HepG2 (cell line): ENCODE measurements around the gene SCAMP3. TPM values are rescaled to one million over a fixed set of nuclear protein-coding genes. Genes with fewer than 3 reads are reported as not detected.

Experiments
- SIX4 ChIP-seq: sonication (generic); formaldehyde crosslinking; IDR thresholded peaks from 2 replicates; pipeline ENCODE4 v1.4.0; 2020; ENCODE audit warnings: missing genetic modification reagents
- ZNF260 ChIP-seq: sonication (generic); formaldehyde crosslinking; IDR thresholded peaks from 2 replicates; pipeline ENCODE4 v1.4.0; 2020; ENCODE audit warnings: missing genetic modification reagents, low read depth, mild to moderate bottlenecking, borderline replicate concordance
- ZNF326 ChIP-seq: sonication (generic); formaldehyde crosslinking; IDR thresholded peaks from 2 replicates; pipeline ENCODE4 v1.4.0; 2020; ENCODE audit warnings: missing genetic modification reagents, borderline replicate concordance
- ZNF468 ChIP-seq: sonication (generic); formaldehyde crosslinking; IDR thresholded peaks from 2 replicates; pipeline ENCODE4 v1.8.0; 2022; ENCODE audit warnings: mild to moderate bottlenecking, moderate library complexity, missing genetic modification reagents
- ZNF737 ChIP-seq: sonication (generic); formaldehyde crosslinking; IDR thresholded peaks from 2 replicates; pipeline ENCODE4 v1.5.0; 2020; ENCODE audit warnings: missing genetic modification reagents, mild to moderate bottlenecking, borderline replicate concordance
- ZNF782 ChIP-seq: sonication (generic); formaldehyde crosslinking; IDR thresholded peaks from 2 replicates; pipeline ENCODE4 v1.4.0; 2020; ENCODE audit warnings: missing genetic modification reagents, mild to moderate bottlenecking, borderline replicate concordance
- polyA plus RNA-seq, 8 experiments: library from polyadenylated mRNA; depleted of rRNA in 3 of 8; stranded (reverse) in 7 of 8; unstranded in 1 of 8; fragments of >200 nt; fragmentation: Illumina TruSeq in 4 of 8; extraction: Trizol in 4 of 8; gene quantifications; 2 replicates each; pipeline versions ENCODE4 v1.2.1 to v1.2.3, GENCODE V29; 2011 to 2016; ENCODE audit warnings: low read depth in 4 of 8, missing spikeins in 1 of 8, mixed read lengths in 1 of 8; ENCODE audit not compliant: insufficient read depth in 1 of 8
- total RNA-seq, 5 experiments: library from RNA; depleted of rRNA; stranded (reverse); fragments of >200 nt; fragmentation: Illumina TruSeq; extraction: Trizol; gene quantifications; 2 replicates each; pipeline ENCODE4 v1.2.3, GENCODE V29; 2016; ENCODE audit warnings: low read depth in 1 of 5
- TF ChIP-seq, protein P1 (sequence below): sonication (generic); formaldehyde crosslinking; IDR thresholded peaks from 2 replicates; pipeline ENCODE4 v1.4.0; 2020; ENCODE audit warnings: mild to moderate bottlenecking, missing genetic modification reagents
- TF ChIP-seq, protein P2 (sequence below): IDR thresholded peaks from 2 replicates; pipeline ENCODE4 v1.6.1; 2012; ENCODE audit warnings: low read depth, low read length, improper control_type of control experiment
- TF ChIP-seq, protein P3 (sequence below): sonication (generic); formaldehyde crosslinking; IDR thresholded peaks from 2 replicates; pipeline ENCODE4 v1.5.1; 2020; ENCODE audit warnings: mild to moderate bottlenecking, missing genetic modification reagents
- TF ChIP-seq, protein P4 (sequence below): sonication (generic); formaldehyde crosslinking; IDR thresholded peaks from 2 replicates; pipeline ENCODE4 v1.4.0; 2020; ENCODE audit warnings: low read depth, mild to moderate bottlenecking, missing genetic modification reagents
- TF ChIP-seq, protein P5 (sequence below): sonication (generic); formaldehyde crosslinking; IDR thresholded peaks from 2 replicates; pipeline ENCODE4 v1.4.0; 2020; ENCODE audit warnings: missing genetic modification reagents, borderline replicate concordance

Gene SCAMP3
- total and polyA plus RNA-seq, 2 of the 13 experiments (the other 11 are each of a cell fraction or from before 2014, with no cell fraction given), result 46.8 to 83.3 TPM

DNA sequence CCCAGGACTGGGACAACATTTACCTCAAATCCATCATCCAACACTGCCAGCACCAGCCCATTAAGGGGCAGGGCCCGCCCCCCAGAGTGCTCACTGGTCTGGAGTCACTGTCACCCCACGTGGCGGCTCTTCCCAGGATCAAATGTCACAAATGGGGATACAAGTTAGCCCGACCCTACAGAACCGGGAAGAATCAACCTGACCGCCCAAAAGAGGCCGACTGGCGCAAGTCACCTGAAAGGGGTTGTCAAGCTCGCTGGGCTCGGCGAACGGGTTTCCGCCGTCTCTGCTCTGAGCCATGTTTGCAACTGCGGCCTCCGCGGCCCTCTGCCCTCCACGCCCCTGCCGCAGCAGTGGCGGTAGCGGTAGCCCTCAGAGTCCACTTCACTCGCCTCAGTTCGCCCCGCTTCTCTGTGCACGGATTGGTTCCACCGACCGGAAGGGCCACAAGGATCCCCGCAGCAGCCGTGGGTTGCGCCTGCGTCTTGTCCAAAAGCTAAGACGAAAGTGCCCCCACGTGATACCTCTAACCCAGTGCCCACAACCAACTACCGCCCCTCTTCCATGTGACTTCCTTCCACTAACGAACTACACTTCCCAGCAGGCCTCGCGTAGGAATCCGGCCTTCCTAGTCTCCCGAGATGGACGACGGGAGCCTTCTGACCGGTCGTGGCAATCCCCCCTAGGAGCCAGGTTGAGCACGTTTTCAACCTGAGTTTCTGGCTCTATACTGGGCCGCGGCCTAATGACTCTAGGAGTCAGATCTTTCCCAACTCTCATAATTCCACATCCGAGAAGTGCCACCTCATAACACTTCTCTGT is at the start of gene SCAMP3 (continued):
- TF ChIP-seq, protein P1, sequence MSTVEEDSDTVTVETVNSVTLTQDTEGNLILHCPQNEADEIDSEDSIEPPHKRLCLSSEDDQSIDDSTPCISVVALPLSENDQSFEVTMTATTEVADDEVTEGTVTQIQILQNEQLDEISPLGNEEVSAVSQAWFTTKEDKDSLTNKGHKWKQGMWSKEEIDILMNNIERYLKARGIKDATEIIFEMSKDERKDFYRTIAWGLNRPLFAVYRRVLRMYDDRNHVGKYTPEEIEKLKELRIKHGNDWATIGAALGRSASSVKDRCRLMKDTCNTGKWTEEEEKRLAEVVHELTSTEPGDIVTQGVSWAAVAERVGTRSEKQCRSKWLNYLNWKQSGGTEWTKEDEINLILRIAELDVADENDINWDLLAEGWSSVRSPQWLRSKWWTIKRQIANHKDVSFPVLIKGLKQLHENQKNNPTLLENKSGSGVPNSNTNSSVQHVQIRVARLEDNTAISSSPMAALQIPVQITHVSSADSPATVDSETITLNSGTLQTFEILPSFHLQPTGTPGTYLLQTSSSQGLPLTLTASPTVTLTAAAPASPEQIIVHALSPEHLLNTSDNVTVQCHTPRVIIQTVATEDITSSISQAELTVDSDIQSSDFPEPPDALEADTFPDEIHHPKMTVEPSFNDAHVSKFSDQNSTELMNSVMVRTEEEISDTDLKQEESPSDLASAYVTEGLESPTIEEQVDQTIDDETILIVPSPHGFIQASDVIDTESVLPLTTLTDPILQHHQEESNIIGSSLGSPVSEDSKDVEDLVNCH (CRISPR knock-in tag), result no peak
- TF ChIP-seq SIX4 (CRISPR knock-in tag) (no peak; the same call in 1 of the 2 replicates), ZNF468 (CRISPR knock-in tag) (no peak), ZNF260 (CRISPR knock-in tag) (no peak), ZNF782 (CRISPR knock-in tag) (0 out of 2 replicates have a peak, but pooled peaks have one; percentile 85), ZNF326 (CRISPR knock-in tag) (no peak), ZNF737 (CRISPR knock-in tag) (no peak)
- TF ChIP-seq, protein P2, sequence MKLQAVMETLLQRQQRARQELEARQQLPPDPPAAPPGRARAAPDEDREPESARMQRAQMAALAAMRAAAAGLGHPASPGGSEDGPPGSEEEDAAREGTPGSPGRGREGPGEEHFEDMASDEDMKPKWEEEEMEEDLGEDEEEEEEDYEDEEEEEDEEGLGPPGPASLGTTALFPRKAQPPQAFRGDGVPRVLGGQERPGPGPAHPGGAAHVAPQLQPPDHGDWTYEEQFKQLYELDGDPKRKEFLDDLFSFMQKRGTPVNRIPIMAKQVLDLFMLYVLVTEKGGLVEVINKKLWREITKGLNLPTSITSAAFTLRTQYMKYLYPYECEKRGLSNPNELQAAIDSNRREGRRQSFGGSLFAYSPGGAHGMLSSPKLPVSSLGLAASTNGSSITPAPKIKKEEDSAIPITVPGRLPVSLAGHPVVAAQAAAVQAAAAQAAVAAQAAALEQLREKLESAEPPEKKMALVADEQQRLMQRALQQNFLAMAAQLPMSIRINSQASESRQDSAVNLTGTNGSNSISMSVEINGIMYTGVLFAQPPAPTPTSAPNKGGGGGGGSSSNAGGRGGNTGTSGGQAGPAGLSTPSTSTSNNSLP, result no peak
- TF ChIP-seq, protein P3, sequence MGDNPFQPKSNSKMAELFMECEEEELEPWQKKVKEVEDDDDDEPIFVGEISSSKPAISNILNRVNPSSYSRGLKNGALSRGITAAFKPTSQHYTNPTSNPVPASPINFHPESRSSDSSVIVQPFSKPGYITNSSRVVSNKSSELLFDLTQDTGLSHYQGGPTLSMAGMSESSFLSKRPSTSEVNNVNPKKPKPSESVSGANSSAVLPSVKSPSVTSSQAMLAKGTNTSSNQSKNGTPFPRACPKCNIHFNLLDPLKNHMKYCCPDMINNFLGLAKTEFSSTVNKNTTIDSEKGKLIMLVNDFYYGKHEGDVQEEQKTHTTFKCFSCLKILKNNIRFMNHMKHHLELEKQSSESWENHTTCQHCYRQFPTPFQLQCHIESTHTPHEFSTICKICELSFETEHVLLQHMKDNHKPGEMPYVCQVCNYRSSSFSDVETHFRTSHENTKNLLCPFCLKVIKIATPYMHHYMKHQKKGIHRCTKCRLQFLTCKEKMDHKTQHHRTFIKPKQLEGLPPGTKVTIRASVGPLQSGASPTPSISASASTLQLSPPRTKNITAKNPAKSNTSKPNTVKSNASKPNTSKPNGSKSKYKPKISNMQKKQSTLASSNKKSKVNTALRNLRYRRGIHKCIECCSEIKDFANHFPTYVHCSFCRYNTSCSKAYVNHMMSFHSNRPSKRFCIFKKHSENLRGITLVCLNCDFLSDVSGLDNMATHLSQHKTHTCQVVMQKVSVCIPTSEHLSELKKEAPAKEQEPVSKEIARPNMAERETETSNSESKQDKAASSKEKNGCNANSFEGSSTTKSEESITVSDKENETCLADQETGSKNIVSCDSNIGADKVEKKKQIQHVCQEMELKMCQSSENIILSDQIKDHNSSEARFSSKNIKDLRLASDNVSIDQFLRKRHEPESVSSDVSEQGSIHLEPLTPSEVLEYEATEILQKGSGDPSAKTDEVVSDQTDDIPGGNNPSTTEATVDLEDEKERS (CRISPR knock-in tag), result peak; percentile 35; the same call in 1 of the 2 replicates
- TF ChIP-seq, protein P4, sequence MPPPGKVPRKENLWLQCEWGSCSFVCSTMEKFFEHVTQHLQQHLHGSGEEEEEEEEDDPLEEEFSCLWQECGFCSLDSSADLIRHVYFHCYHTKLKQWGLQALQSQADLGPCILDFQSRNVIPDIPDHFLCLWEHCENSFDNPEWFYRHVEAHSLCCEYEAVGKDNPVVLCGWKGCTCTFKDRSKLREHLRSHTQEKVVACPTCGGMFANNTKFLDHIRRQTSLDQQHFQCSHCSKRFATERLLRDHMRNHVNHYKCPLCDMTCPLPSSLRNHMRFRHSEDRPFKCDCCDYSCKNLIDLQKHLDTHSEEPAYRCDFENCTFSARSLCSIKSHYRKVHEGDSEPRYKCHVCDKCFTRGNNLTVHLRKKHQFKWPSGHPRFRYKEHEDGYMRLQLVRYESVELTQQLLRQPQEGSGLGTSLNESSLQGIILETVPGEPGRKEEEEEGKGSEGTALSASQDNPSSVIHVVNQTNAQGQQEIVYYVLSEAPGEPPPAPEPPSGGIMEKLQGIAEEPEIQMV (CRISPR knock-in tag), result 0 out of 2 replicates have a peak, but pooled peaks have one; percentile 14
- TF ChIP-seq, protein P5, sequence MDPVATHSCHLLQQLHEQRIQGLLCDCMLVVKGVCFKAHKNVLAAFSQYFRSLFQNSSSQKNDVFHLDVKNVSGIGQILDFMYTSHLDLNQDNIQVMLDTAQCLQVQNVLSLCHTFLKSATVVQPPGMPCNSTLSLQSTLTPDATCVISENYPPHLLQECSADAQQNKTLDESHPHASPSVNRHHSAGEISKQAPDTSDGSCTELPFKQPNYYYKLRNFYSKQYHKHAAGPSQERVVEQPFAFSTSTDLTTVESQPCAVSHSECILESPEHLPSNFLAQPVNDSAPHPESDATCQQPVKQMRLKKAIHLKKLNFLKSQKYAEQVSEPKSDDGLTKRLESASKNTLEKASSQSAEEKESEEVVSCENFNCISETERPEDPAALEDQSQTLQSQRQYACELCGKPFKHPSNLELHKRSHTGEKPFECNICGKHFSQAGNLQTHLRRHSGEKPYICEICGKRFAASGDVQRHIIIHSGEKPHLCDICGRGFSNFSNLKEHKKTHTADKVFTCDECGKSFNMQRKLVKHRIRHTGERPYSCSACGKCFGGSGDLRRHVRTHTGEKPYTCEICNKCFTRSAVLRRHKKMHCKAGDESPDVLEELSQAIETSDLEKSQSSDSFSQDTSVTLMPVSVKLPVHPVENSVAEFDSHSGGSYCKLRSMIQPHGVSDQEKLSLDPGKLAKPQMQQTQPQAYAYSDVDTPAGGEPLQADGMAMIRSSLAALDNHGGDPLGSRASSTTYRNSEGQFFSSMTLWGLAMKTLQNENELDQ (CRISPR knock-in tag), result no peak
